Upper lobe of left lung (tissue), 4 donors: ENCODE measurements around the gene PLPPR1.

Experiments used
- EP300 ChIP-seq, 4 donors: sonication (generic); formaldehyde crosslinking; IDR thresholded peaks; one replicate each; pipeline ENCODE4 v1.5.1; 2017; ENCODE audit warnings: antibody characterized with exemption in 4 of 4, control low read depth in 2 of 4
- POLR2AphosphoS5 ChIP-seq, 2 donors: sonication (generic); formaldehyde crosslinking; IDR thresholded peaks; one replicate each; pipeline ENCODE4 v1.5.1; 2017; ENCODE audit warnings: antibody characterized with exemption in 2 of 2

GRCh38 chr9:101341958-101342357 is 313.4 kb downstream of the PLPPR1 start:
- no peak for TF ChIP-seq POLR2AphosphoS5 (IDR thresholded peaks at IDR 0.05)
- TF ChIP-seq EP300 (IDR thresholded peaks at IDR 0.05), result no peak
